Esophagus squamous epithelium (tissue), 4 donors: Measurements from ENCODE around the gene DDX20.

ENCODE experiments used
- POLR2A ChIP-seq, 4 donors: fragments of 450-650 bp; IDR thresholded peaks; one replicate each; pipeline ENCODE4 v1.6.1; 2017; ENCODE audit warnings: antibody characterized with exemption in 4 of 4, mild to moderate bottlenecking in 4 of 4, moderate library complexity in 3 of 4
- TF ChIP-seq, protein P1 (sequence below), 6 experiments: fragments of 450-650 bp in 4 of 6; fragments of 200-600 bp in 2 of 6; sonication (generic) in 2 of 6; IDR thresholded peaks; one replicate each; pipeline ENCODE4 v1.5.1; 2016 to 2019; ENCODE audit warnings: antibody characterized with exemption in 6 of 6, mild to moderate bottlenecking in 4 of 6, moderate library complexity in 4 of 6

DNA sequence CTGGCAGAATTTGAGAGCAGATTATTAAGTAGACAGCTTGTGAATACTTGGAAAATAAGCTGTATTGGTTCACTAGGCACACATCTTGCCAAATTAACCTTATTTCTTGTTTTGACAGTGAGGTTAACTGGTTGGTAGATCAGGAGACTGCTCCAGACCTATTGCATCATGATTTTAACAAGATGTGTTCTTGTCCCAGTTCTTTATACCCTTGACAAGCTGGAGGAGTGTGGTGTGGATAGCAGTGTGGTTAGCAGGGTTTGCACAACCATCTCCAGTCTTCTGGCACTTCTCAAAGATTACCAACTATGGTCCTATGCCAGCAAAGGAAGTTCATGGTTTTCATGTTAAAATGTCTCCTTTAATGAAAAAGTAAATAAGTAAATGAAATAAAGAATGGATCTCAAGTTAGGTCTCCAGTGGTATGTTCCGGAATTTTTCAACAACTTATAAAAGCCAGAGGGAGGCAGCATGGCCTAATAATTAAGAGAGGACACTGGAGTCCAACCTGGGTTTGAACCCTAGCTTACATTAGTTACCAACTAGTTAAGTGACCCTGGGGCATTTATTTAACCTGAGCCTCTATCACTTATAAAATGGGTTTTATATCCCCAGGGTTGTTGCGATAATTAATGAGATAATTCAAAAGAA, 34.1 kb downstream of the DDX20 start:
- TF ChIP-seq, protein P1, sequence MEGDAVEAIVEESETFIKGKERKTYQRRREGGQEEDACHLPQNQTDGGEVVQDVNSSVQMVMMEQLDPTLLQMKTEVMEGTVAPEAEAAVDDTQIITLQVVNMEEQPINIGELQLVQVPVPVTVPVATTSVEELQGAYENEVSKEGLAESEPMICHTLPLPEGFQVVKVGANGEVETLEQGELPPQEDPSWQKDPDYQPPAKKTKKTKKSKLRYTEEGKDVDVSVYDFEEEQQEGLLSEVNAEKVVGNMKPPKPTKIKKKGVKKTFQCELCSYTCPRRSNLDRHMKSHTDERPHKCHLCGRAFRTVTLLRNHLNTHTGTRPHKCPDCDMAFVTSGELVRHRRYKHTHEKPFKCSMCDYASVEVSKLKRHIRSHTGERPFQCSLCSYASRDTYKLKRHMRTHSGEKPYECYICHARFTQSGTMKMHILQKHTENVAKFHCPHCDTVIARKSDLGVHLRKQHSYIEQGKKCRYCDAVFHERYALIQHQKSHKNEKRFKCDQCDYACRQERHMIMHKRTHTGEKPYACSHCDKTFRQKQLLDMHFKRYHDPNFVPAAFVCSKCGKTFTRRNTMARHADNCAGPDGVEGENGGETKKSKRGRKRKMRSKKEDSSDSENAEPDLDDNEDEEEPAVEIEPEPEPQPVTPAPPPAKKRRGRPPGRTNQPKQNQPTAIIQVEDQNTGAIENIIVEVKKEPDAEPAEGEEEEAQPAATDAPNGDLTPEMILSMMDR (IDR thresholded peaks at IDR 0.05), result peak in 3 of 6 experiments; percentile 20 to 31 (median 25)
- no peak for TF ChIP-seq POLR2A (IDR thresholded peaks at IDR 0.05)
